ENCODE data around the gene STK38L.

DNA sequence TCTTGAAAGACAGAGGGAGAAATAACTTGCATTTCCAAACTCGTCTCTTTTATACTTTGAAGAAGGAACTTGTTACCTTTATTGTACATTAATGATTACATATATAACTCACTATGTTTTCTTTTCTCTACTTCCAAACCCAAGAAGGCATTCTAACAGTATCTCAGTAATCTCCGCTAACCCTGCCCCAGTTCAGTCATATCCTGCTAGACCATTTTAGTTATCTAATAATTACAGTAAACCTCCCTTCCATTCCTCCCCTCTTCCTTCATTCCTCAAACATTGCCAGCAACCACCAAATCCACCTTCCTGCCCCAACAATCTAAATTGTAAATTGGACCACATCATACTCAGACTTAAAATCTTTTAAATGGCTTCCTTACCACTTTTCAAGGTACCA lies 30.6 kb downstream of the STK38L start:
- TF ChIP-seq, protein P1, sequence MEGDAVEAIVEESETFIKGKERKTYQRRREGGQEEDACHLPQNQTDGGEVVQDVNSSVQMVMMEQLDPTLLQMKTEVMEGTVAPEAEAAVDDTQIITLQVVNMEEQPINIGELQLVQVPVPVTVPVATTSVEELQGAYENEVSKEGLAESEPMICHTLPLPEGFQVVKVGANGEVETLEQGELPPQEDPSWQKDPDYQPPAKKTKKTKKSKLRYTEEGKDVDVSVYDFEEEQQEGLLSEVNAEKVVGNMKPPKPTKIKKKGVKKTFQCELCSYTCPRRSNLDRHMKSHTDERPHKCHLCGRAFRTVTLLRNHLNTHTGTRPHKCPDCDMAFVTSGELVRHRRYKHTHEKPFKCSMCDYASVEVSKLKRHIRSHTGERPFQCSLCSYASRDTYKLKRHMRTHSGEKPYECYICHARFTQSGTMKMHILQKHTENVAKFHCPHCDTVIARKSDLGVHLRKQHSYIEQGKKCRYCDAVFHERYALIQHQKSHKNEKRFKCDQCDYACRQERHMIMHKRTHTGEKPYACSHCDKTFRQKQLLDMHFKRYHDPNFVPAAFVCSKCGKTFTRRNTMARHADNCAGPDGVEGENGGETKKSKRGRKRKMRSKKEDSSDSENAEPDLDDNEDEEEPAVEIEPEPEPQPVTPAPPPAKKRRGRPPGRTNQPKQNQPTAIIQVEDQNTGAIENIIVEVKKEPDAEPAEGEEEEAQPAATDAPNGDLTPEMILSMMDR (IDR thresholded peaks at IDR 0.05): no peak
- TF ChIP-seq POLR2A (IDR thresholded peaks at IDR 0.05): no peak
